ENCODE data around the gene BBS7. TPM values are rescaled to one million over a fixed set of nuclear protein-coding genes. Genes with fewer than 3 reads are reported as not detected.

BBS7 gene
- total RNA-seq, 1 experiment from 2014 or later = 12.4 TPM

DNA sequence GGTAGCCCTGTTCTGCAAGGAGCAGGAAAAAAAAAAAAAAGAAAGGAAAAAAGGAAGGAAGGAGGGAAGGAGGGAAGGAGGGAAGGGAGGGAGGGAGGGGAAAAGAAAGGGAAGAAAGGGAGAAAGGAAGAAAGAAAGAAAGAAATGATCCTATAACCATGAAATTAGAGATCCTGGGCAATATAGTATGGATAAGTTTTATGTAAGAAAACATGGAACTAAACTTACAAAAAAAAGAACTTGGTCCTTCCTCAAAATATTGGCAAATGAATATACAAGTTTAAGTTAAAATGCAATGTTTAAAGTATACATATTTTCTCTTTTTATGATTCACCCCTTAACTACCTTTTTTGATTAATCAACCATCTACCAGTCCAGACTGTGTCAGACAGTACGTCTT is 18.9 kb downstream of the BBS7 start:
- DNase-seq (ENCODE audit: low read depth, low spot score) = no peak
- in situ Hi-C loops (cut with HindIII; ENCODE audit: low pct_unique_long_range_greater_than_20kb, low sequenced_read_pairs) = no loop called here

DNA sequence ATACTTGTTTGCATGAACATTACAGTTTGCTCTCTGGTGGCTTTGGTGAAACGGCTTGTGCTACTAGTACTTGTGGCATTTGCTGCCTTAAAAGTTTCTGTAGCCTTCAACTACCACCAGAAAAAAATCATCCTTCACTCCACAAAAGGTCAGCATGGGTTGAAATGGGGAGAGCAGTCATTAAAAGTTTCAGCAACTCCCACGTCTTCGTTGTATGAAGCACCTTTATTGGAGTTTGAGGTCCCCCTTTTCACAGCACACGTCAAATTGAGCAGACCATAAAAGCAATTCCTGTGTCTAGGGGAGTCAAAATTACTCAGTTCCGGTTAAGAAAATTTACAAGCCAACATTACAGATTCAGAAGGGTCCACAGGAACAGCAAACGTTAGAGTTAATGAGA is 23.6 kb downstream of the BBS7 start:
- in situ Hi-C loops (cut with HindIII; ENCODE audit: low pct_unique_long_range_greater_than_20kb, low sequenced_read_pairs) = no loop called here

GRCh38 chr4:121842862-121843261 is 27.4 kb downstream of the BBS7 start:
- no peak for DNase-seq (ENCODE audit: low read depth, low spot score)
- in situ Hi-C loops (cut with HindIII; ENCODE audit: low pct_unique_long_range_greater_than_20kb, low sequenced_read_pairs) = no loop called here

More for the DNA sequence above, 23.6 kb downstream of the BBS7 start:
- no peak for DNase-seq (ENCODE audit: low read depth, low spot score)

GRCh38 chr4:121838136-121838535 is 32.1 kb downstream of the BBS7 start:
- DNase-seq (ENCODE audit: low read depth, low spot score) = no peak
- in situ Hi-C loops (cut with HindIII; ENCODE audit: low pct_unique_long_range_greater_than_20kb, low sequenced_read_pairs) = no loop called here

GRCh38 chr4:121829511-121829910 is 40.8 kb downstream of the BBS7 start:
- DNase-seq (ENCODE audit: low read depth, low spot score) = no peak
- in situ Hi-C loops (cut with HindIII; ENCODE audit: low pct_unique_long_range_greater_than_20kb, low sequenced_read_pairs) = no loop called here

DNA sequence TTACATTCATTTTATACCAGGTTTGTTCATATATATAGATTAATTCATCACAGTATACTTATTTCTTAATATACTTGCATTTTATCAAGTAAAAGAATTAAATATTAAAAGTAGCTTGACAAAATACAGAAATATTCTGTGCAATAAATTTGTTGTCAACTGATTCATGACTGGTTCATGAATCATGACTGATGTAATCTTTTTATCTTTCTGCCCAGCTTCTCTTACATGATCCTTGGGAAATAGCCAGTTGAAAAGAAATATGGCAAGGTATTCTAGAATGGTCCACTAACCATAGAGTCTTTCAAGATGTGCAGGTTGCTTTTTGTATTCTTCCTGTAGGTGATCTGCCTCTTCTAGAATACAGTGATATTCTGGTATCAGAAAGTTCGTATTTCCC is 42.4 kb downstream of the BBS7 start:
- in situ Hi-C loops (cut with HindIII; ENCODE audit: low pct_unique_long_range_greater_than_20kb, low sequenced_read_pairs) = no loop called here
- DNase-seq (ENCODE audit: low read depth, low spot score) = no peak

DNA sequence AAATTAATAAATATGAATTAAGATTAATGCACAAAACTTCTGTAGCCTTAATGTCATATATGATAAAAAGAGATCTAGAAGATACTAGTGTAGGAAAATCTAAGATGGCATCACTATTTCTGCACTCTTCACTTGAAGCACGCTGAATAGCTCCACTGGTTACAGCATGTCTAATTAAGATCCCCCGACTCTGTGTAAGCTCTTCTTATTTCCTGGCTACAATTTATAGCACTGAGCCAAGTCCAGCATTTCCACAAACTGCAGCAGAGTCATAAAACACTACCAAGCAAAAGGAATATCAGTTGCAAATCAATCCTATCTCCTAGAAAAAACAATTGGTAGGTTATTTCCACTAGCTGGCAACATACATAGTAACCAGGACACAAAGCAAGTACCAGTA is 45.3 kb downstream of the BBS7 start:
- in situ Hi-C loops (cut with HindIII; ENCODE audit: low pct_unique_long_range_greater_than_20kb, low sequenced_read_pairs) = no loop called here
- DNase-seq (ENCODE audit: low read depth, low spot score) = no peak

- in situ Hi-C loops (cut with HindIII; ENCODE audit: low pct_unique_long_range_greater_than_20kb, low sequenced_read_pairs) = no loop called here
- no peak for DNase-seq (ENCODE audit: low read depth, low spot score)
Measured at GRCh38 chr4:121824171-121824527, 46.1 kb downstream of the BBS7 start.

DNA sequence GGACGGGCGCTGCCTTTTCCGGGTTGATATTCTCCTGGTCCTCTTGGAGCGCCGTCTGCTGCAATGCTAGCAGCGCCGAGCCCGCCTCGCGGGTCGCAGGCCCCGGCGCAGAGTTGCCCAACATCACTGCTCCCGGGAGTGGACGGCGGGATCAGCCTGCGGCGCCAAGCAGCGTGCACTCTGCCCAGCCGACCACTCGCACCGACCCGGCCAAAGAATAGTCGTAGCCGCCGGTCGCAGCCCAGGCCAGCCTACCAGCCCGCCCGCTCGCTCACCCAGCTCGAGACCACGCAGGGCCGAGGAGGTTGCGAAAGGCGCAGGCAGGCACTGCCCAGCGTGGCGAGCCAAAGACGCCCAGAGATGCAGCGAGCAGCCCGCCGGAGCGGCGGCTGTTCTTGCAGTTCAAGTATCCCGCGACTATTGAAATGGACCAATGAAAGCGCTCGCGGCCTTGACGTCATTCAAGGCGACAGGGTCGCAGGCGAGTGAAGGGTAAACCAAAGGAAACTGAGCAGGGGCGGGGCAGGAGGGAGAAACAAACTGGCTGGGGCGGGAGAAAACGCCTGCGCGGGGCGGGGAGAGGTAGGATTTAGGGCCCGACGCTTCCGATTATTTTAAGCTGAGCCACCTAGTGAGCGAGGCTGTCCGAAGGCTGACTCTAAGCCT is 46.6 kb downstream of the BBS7 start, which contains the start of gene CCNA2:
CCNA2 (minus strand) TSS at position 379 of the 666 bp plus-strand sequence; CDS start at position 124, 255 bp downstream.
- in situ Hi-C loops (cut with HindIII; ENCODE audit: low pct_unique_long_range_greater_than_20kb, low sequenced_read_pairs) = no loop called here
- DNase-seq (ENCODE audit: low read depth, low spot score) = peak; percentile 96

GRCh38 chr4:121822796-121823504 is 47.3 kb downstream of the BBS7 start:
- DNase-seq (ENCODE audit: low read depth, low spot score) = peak; percentile 24
- in situ Hi-C loops (cut with HindIII; ENCODE audit: low pct_unique_long_range_greater_than_20kb, low sequenced_read_pairs) = no loop called here

- DNase-seq (ENCODE audit: low read depth, low spot score) = no peak
- in situ Hi-C loops (cut with HindIII; ENCODE audit: low pct_unique_long_range_greater_than_20kb, low sequenced_read_pairs) = no loop called here
Measured at GRCh38 chr4:121822047-121822446, 48.2 kb downstream of the BBS7 start.

GRCh38 chr4:121819216-121819965 is 50.9 kb downstream of the BBS7 start:
- DNase-seq (ENCODE audit: low read depth, low spot score) = no peak
- in situ Hi-C loops (cut with HindIII; ENCODE audit: low pct_unique_long_range_greater_than_20kb, low sequenced_read_pairs) = no loop called here

DNA sequence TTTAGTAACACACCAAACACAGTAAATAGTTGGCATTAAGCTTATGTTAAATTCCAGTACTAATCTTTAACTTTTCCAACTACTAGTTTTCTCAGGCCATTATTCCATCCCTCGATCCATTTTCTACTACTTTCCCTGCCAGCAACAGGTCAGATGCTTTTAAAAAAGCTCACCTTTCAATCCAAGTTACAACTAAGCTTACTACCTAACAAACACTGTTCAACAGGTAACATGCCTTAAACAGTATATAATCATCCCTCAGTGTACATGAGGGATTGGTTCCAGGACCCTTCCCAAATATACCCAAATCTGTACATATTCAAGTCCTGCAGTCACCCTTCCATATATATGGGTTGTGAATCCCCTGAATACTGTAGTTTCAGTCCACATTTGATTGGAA is 52.1 kb downstream of the BBS7 start:
- in situ Hi-C loops (cut with HindIII; ENCODE audit: low pct_unique_long_range_greater_than_20kb, low sequenced_read_pairs) = no loop called here
- no peak for DNase-seq (ENCODE audit: low read depth, low spot score)

DNA sequence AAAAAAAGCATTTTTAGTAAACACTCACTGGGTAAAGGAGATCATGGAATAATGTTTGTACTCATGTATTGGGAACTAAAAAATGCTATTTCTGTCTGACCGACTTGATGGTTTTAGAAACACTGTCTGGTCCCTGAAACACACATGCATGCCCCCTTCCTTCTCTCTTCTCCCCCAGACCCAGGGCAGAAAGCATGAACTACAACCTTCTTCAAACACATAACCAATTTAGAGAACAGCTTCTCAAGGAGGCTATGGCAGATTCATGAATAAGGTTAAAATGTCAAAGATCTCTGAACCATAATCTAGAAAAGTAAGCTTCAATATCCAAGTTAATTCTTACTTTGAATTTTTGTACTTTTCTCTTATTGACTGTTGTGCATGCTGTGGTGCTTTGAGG is 52.6 kb downstream of the BBS7 start:
- in situ Hi-C loops (cut with HindIII; ENCODE audit: low pct_unique_long_range_greater_than_20kb, low sequenced_read_pairs) = no loop called here
- no peak for DNase-seq (ENCODE audit: low read depth, low spot score)

GRCh38 chr4:121817006-121817405 is 53.3 kb downstream of the BBS7 start:
- DNase-seq (ENCODE audit: low read depth, low spot score) = no peak
- in situ Hi-C loops (cut with HindIII; ENCODE audit: low pct_unique_long_range_greater_than_20kb, low sequenced_read_pairs) = no loop called here

- DNase-seq (ENCODE audit: low read depth, low spot score) = no peak
- in situ Hi-C loops (cut with HindIII; ENCODE audit: low pct_unique_long_range_greater_than_20kb, low sequenced_read_pairs) = no loop called here
Measured at GRCh38 chr4:121814756-121815155, 55.5 kb downstream of the BBS7 start.

- no peak for DNase-seq (ENCODE audit: low read depth, low spot score)
- in situ Hi-C loops (cut with HindIII; ENCODE audit: low pct_unique_long_range_greater_than_20kb, low sequenced_read_pairs) = no loop called here
Measured at GRCh38 chr4:121811122-121811521, 59.2 kb downstream of the BBS7 start.

DNA sequence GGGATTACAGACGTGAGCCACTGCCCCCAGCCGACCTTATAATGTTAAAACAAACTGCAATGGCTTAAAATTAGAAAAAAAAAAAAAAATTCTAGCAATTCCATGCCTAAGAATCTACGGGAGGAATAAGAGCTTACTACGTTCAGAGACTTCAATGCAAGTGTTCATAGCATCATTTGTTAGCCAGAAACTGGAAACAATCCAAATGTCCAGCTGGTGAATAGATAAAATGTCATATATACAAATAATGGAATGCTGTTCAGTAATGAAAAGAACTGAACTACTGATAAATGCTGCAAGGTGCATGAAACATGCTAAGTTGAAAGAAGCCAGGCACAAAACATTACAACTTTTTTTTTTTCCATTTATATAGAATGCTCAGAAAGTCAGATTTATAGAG is 63.9 kb downstream of the BBS7 start:
- no peak for DNase-seq (ENCODE audit: low read depth, low spot score)
- in situ Hi-C loops (cut with HindIII; ENCODE audit: low pct_unique_long_range_greater_than_20kb, low sequenced_read_pairs) = no loop called here

GRCh38 chr4:121801715-121802075 is 68.6 kb downstream of the BBS7 start:
- DNase-seq (ENCODE audit: low read depth, low spot score) = no peak
- in situ Hi-C loops (cut with HindIII; ENCODE audit: low pct_unique_long_range_greater_than_20kb, low sequenced_read_pairs) = no loop called here

All from SK-MEL-5 (cell line).